ENCODE measurements around the gene RPL7A. TPM values are rescaled to one million over a fixed set of nuclear protein-coding genes. Genes with fewer than 3 reads are reported as not detected.
"Not testable (repeated sequence)": the region's sequence is repeated elsewhere in the genome, so short reads cannot be mapped to it uniquely, and the experiment has no call there.

Gene RPL7A
- 2,381 and 2,529 TPM in 2 replicates for total RNA-seq (2014; rRNA removed; shearing (Covaris generic))
- 2,546 and 3,044 TPM in 2 replicates for polyA plus RNA-seq (2015; cell fraction: cytosol; rRNA removed)
- 976 and 1,209 TPM in 2 replicates for polyA plus RNA-seq (2015; cell fraction: nucleus; rRNA removed)

GRCh38 chr9:133347985-133348717 is at the start of gene RPL7A, which contains the start of gene MED22:
TSS of gene RPL7A (plus strand) at chr9:133348218. CDS start at chr9:133348244, 26 bp downstream.
TSS of gene MED22 (minus strand) at chr9:133348131. CDS start at chr9:133346662, 1,469 bp downstream.
- in situ Hi-C loops (cut with HindIII; ENCODE audit: low pct_unique_long_range_greater_than_20kb, low sequenced_read_pairs) = no loop called here
- peak; percentile 96 for DNase-seq (ENCODE audit: low read depth, low spot score)

DNA sequence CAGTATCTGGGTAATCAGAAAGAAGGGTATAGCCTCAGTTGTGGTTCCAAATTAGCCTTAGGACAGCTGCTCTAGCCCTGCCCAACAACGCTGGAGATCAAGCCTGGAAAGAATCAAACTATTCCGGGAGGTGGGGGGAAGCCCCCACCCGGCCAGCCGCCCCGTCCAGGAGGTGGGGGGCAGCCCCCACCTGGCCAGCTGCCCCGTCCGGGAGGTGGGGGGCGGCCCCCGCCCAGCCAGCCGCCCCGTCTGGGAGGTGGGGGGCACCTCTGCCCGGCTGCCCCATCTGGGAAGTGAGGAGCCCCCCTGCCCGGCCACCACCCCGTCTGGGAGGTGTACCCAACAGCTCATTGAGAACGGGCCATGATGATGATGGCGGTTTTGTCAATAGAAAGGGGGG is 48.0 kb upstream of the RPL7A start:
- DNase-seq (ENCODE audit: low read depth, low spot score); in situ Hi-C loops (cut with HindIII; ENCODE audit: low pct_unique_long_range_greater_than_20kb, low sequenced_read_pairs): not testable (repeated sequence)

DNA sequence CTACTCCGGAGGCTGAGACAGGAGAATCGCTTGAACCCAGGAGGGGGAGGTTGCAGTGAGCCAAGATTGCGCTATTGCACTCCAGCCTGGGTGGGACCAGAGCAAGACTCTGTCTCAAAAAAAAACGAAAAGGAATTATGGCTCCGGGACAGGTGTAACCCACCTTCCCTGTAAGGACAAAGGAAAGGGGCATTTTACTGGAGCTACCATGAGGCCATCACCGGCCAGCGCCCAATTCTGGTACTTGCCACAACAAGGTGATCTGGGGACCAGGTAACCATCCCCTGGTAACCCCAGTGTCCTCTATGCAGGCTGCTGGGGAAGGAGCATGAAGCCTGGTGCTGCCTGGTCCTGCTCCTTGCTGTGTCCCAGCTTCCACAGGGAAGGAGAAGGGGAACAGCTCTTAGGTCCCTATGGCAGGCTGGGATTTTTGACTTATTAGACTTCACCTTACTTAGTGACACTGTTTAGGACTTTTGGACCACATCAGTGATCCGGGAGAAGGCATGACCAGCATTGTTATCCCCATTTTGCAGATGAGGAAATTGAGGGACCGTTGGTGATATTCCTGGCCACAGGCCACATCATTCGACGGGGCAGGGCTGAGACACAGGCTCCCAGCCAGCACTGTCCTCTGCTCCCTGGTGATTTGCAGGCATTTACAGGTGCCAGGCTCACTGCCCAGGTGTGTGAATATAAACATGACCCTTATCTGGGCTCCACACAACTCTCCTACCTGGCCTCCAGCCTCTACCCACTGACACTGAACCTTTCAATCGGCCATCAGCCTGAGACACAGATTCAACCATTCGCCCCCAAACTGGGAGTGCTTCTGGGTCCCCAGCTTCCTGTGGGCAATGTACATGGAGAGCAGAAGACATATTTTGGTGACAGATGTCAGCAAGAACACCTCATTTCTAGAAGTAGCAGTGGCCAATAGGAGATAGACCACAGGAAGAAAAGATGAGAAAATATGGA is 46.5 kb upstream of the RPL7A start:
- in situ Hi-C loops (cut with HindIII; ENCODE audit: low pct_unique_long_range_greater_than_20kb, low sequenced_read_pairs) = no loop called here
- DNase-seq (ENCODE audit: low read depth, low spot score) = no peak

DNA sequence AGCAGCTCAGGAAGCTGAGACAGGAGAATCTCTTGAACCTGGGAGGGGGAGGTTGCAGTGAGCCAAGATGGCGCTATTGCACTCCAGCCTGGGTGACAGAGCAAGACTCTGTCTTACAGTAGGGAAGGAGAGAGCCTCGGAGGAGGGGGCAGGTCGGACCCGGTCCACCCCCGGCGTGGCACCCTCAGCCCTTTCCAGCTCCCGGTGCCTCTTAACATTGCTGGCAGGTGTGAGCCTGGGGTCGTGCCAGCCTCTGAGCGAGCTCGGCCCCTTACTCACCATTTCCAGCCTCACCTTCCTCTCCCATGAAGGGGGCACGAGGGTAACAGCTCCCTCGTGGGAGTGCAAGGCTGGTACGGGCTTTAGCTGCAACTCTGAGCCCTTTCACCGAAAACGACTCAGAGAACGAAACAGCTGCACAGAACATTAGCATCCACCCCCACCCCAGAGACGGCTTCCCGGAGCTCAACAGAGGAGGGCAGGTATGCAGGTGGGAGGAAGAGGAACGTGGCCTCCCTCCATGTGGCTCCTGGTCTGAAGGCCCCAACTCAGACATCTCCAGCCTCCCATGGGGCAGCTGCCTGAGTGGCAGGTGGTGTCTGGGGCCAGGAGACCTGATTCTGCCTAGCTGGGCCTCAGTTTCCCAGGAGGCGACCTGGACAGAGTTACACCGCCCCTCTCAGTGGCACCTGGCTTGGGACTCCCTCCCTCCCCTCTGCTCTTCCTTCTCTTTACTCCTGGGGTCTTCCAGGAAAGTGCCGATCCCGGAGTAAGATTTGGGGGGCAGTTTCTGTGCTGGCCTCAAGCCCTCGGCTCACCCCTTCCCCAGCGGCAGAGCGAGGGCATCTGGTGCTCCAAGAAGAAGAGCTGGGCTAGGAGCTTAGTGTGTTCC is 44.5 kb upstream of the RPL7A start:
- no peak for DNase-seq (ENCODE audit: low read depth, low spot score)
- in situ Hi-C loops (cut with HindIII; ENCODE audit: low pct_unique_long_range_greater_than_20kb, low sequenced_read_pairs) = no loop called here

- in situ Hi-C loops (cut with HindIII; ENCODE audit: low pct_unique_long_range_greater_than_20kb, low sequenced_read_pairs) = no loop called here
- DNase-seq (ENCODE audit: low read depth, low spot score) = no peak
These were observed 43.9 kb upstream of the RPL7A start for GRCh38 chr9:133304158-133304470.

DNA sequence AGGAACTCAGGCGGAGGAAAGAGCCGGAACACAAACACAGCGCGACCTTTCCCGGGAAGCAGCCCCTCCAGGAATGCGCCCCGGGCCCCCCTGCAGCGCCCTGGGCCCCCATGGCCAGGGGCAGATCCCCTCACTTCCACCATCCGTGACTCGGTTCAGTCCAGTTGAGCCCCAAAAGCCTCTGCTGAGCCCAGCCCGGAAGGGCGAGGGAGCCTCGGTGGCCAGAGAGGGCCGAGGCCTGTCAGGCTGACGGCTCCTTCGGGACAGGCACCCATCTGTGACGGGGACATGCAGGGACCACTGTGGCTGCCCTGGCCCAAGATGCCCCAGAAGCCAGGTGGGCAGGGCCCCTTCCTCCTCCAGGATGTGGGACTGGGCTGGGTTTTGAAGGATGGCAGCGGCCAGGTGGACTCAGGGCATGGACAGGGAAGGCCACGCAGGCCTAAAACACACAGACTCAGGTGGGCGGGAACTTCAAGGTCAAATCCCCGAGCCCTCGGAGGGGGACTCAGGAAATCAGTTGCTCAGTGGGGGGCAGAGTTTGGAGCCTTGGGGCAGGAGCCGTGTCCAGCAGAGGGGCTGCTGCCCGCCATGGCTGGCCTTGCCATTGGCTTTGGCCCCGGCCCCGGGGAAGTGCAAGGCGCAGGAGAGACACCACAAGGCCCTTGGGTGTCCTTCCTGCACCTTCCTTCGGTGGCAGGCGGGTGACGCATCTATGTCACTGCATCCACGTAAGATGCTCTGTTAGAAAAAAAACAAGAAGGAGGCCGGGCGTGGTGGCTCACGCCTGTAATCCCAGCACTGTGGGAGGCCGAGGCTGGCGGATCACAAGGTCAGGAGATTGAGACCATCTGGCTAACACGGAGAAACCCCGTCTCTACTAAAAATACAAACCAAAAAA is 43.3 kb upstream of the RPL7A start:
- in situ Hi-C loops (cut with HindIII; ENCODE audit: low pct_unique_long_range_greater_than_20kb, low sequenced_read_pairs) = no loop called here
- DNase-seq (ENCODE audit: low read depth, low spot score) = no peak

DNA sequence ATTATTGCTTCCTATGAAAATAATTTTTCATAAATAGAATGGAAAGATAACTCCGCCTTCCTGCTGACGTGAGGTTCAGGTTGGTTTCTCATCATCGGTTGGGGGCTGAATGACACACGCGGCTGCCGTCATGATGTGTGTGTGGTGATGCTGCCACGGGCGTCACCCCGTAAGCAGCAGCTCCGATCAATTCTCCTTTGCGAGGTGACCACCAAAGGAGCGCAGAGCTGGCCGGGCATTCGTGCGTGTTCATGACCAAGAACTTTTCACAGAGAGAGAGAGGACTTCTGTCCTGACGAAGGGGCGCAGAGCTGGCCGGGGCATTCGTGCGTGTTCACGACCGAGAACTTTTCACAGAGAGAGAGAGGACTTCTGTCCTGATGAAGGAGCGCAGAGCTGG is 42.3 kb upstream of the RPL7A start:
- DNase-seq (ENCODE audit: low read depth, low spot score) = no peak
- in situ Hi-C loops (cut with HindIII; ENCODE audit: low pct_unique_long_range_greater_than_20kb, low sequenced_read_pairs) = no loop called here

DNA sequence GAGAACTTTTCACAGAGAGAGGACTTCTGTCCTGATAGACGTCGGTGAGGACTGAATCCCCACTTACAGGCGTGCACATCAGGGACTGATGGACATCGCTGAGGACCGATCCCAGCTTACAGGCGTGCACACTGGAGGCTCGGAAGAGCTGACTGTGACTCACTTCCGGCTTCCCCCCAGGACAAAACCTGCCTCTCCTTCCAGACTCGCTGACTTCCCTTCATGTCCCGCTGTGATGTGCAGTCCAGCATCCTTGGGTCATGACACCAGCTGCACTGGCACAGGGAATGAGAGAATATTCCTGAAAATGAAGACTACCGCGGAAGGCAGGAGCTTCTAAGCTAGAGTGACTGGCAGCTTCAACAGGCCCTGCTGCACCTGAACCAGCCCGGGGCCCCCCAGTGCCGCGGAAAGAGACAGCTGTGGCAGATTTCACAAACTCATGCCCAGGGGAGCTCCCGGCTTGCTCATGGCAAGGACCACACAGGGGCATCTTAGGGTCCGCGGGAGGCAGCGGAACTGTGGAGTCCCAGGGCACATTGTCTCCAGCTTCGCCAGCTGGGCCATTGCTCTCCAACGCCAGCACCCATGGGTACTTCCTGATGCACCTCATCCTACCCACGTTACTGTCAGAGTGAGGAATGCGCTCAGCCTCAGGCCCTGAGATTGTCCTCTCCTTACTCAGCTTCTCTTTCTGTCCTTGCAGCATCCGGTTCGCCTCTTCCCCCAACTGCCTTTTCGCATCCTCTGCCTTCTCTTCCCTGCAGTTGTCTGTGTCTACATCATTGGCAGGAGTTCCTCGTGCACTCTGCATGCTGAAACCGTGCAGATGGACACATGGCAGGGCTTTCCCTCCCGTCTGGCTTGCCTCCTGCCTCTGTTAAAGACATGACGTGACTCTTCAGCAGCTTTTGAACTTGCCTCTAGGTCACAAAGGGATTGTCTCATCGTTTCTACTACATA is 41.5 kb upstream of the RPL7A start:
- DNase-seq (ENCODE audit: low read depth, low spot score) = no peak
- in situ Hi-C loops (cut with HindIII; ENCODE audit: low pct_unique_long_range_greater_than_20kb, low sequenced_read_pairs) = no loop called here

DNA sequence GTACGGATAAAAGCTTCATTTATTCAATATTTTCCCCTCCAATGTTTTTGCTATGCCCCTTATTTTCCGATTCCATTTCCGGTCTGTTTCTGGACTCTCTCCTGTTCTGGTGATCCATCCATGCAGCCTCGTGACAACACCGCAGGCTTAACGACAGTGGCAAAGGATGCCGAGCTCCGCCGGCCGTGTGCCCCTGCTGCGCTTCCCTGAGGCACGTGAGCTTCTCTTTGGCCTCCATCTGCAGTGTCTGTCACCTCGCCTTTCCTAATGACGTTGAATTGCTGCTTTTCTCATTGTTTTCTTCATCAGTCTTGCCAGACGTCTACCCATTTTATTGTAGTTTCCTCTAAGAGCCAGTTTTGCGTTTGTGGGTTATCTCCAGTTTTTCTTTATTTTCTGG is 40.7 kb upstream of the RPL7A start:
- DNase-seq (ENCODE audit: low read depth, low spot score) = no peak
- in situ Hi-C loops (cut with HindIII; ENCODE audit: low pct_unique_long_range_greater_than_20kb, low sequenced_read_pairs) = no loop called here

- DNase-seq (ENCODE audit: low read depth, low spot score) = no peak
- in situ Hi-C loops (cut with HindIII; ENCODE audit: low pct_unique_long_range_greater_than_20kb, low sequenced_read_pairs) = no loop called here
These were observed 38.4 kb upstream of the RPL7A start for GRCh38 chr9:133309608-133310007.

DNA sequence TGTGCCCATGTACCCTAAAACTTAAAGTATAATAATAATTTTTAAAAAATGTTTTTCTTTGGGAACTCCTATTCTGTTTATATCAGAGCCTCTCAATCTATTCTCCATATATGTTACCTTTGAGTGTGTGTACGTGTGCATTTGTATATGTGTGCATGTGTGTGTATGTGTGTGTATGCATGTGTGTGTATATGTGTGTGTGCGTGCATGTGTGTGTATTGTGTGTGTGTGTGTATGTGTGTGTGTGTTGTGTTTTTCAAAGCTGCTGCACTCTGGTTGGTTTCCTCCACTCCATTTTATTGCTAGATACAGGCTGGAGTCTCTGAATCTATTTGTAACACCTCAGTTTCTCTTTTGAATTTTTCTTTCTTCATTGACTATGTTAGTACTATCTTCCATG is 32.0 kb upstream of the RPL7A start:
- in situ Hi-C loops (cut with HindIII; ENCODE audit: low pct_unique_long_range_greater_than_20kb, low sequenced_read_pairs) = no loop called here
- DNase-seq (ENCODE audit: low read depth, low spot score) = no peak

GRCh38 chr9:133317551-133317950 is 30.5 kb upstream of the RPL7A start:
- DNase-seq (ENCODE audit: low read depth, low spot score); in situ Hi-C loops (cut with HindIII; ENCODE audit: low pct_unique_long_range_greater_than_20kb, low sequenced_read_pairs): not testable (repeated sequence)

DNA sequence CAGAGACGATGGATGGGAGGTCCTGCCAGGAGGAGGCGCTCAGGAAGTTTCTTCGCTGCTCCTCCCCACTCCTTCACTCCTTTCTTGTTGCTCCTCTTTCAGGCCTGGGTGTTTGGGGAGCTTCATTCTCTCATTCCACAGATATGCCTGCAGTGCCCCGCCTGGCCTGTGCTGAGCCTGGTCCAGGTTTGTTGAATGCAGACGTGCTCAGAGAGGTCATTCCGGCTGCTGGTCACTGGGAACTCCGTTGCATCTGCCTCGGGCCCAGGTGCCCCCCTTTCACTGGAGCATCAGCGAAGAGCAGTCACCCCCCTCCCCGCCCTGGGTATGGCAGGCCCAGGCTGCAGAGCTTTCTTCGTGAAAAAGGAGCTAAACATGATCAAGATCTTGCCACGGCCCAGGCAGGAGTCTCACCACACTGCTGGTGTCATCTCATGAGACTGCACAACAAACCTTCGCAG is 27.6 kb upstream of the RPL7A start:
- peak; percentile 22 for DNase-seq (ENCODE audit: low read depth, low spot score)
- in situ Hi-C loops (cut with HindIII; ENCODE audit: low pct_unique_long_range_greater_than_20kb, low sequenced_read_pairs) = no loop called here

GRCh38 chr9:133321411-133321935 is 26.5 kb upstream of the RPL7A start:
- no peak for DNase-seq (ENCODE audit: low read depth, low spot score)
- in situ Hi-C loops (cut with HindIII; ENCODE audit: low pct_unique_long_range_greater_than_20kb, low sequenced_read_pairs) = no loop called here

- in situ Hi-C loops (cut with HindIII; ENCODE audit: low pct_unique_long_range_greater_than_20kb, low sequenced_read_pairs) = no loop called here
- DNase-seq (ENCODE audit: low read depth, low spot score) = no peak
These were observed 25.3 kb upstream of the RPL7A start for GRCh38 chr9:133322701-133323100.
